ENCODE measurements around the gene SLC12A2. TPM values are rescaled to one million over a fixed set of nuclear protein-coding genes. Genes with fewer than 3 reads are reported as not detected.

The SLC12A2 gene
- polyA plus RNA-seq, 1 of the 3 experiments (the other 2 are of a cell fraction): 5.6 TPM

GRCh38 chr5:128144491-128144890, 60.9 kb downstream of the SLC12A2 start:
- peaks cover 14 to 27% of the 10 kb centered on the region in 2 experiments for H3K36me3 ChIP-seq (replicated peaks in 1 of 2; ENCODE audit: control insufficient read depth in 1 of 2, insufficient read depth in 2 of 2, low read length in 1 of 2)

More at GRCh38 chr5:128144491-128144890, 60.9 kb downstream of the SLC12A2 start:
- ChIA-PET CTCF (no interaction called here), POLR2A (no interaction called here)
- no peak overlapping the region for H3K9ac ChIP-seq
- no peak for DNase-seq
- no peak overlapping the region for H3K4me2 ChIP-seq
- H3F3A ChIP-seq (replicated peaks; ENCODE audit: insufficient read depth): no peaks in the 10 kb centered on the region
- H3K9me3 ChIP-seq: no peaks in the 10 kb centered on the region
- no peaks in the 10 kb centered on the region for H3K4me1 ChIP-seq (ENCODE audit: control insufficient read depth in 1 of 2, insufficient read depth in 2 of 2, low read depth in 1 of 2, low read length in 1 of 2)
- no peak overlapping the region for H2AFZ ChIP-seq (ENCODE audit: low read depth)
- H3K79me2 ChIP-seq (ENCODE audit: insufficient read depth): no peaks in the 10 kb centered on the region
- H3K9me2 ChIP-seq: no peaks in the 10 kb centered on the region
- no peak overlapping the region for H3K27ac ChIP-seq (ENCODE audit: low read depth in 2 of 2, low read length in 1 of 2)
- whole genome bisulfite sequencing (ENCODE audit: low lambda C conversion rate): 96% methylated on average over 1 of the region's 1 CpG
- H3K4me3 ChIP-seq (ENCODE audit: low read depth in 2 of 2, low read length in 1 of 2): no peak overlapping the region
- H3K27me3 ChIP-seq (ENCODE audit: insufficient read depth): no peaks in the 10 kb centered on the region
- no peaks in the 10 kb centered on the region for H4K20me1 ChIP-seq (ENCODE audit: insufficient read depth)
- TF ChIP-seq JUND (IDR thresholded peaks at IDR 0.05): no peak
- TF ChIP-seq NFIC (IDR thresholded peaks at IDR 0.05; ENCODE audit: borderline replicate concordance): no peak
- no peak for TF ChIP-seq GABPA (IDR thresholded peaks at IDR 0.05; ENCODE audit: low read depth)
- no peak for TF ChIP-seq ZBTB33 (IDR thresholded peaks at IDR 0.05; ENCODE audit: borderline replicate concordance, low read depth)
- TF ChIP-seq RCOR1 (IDR thresholded peaks at IDR 0.05; ENCODE audit: low read length): no peak
- TF ChIP-seq YY1 (IDR thresholded peaks at IDR 0.05; ENCODE audit: low read depth): no peak
- no peak for TF ChIP-seq TEAD4 (IDR thresholded peaks at IDR 0.05; ENCODE audit: borderline replicate concordance, insufficient read depth)
- no peak for TF ChIP-seq MXI1 (IDR thresholded peaks at IDR 0.05; ENCODE audit: low read depth, low read length)
- TF ChIP-seq MAX (IDR thresholded peaks at IDR 0.05; ENCODE audit: low read depth): no peak
- TF ChIP-seq EZH2phosphoT487 (IDR thresholded peaks at IDR 0.05; ENCODE audit: borderline replicate concordance, low read depth): no peak
- no peak for TF ChIP-seq ELF1 (IDR thresholded peaks at IDR 0.05)
- TF ChIP-seq SMC3 (IDR thresholded peaks at IDR 0.05; ENCODE audit: low read depth, low read length): no peak
- no peak for TF ChIP-seq FOXJ3 (CRISPR knock-in tag; IDR thresholded peaks at IDR 0.05)
- TF ChIP-seq IRF3 (IDR thresholded peaks at IDR 0.05; ENCODE audit: low read depth, low read length): no peak
- TF ChIP-seq USF1 (IDR thresholded peaks at IDR 0.05; ENCODE audit: borderline replicate concordance, low read depth): no peak
- TF ChIP-seq MEF2A (IDR thresholded peaks at IDR 0.05; ENCODE audit: borderline replicate concordance, low read depth): no peak
- TF ChIP-seq REST (IDR thresholded peaks at IDR 0.05; ENCODE audit: low read depth, low read length): no peak
- TF ChIP-seq CHD2 (IDR thresholded peaks at IDR 0.05; ENCODE audit: low read length, partially characterized antibody): no peak
